Left ventricle myocardium inferior (tissue), 1 donor: Measurements from ENCODE around the gene SCEL. TPM values are rescaled to one million over a fixed set of nuclear protein-coding genes. Genes with fewer than 3 reads are reported as not detected.

Experiments used
- DNase-seq: peaks from one replicate; pipeline ENCODE4 v3.0.0-alpha.2; 2020
- H3K27ac ChIP-seq: fragments of 200-600 bp; replicated peaks from 2 replicates; pipeline ENCODE4 v1.8.0; 2021
- H3K27me3 ChIP-seq: fragments of 200-600 bp; 2 replicates; pipeline ENCODE4 v1.8.0; 2021; ENCODE audit warnings: low read depth
- H3K36me3 ChIP-seq: fragments of 200-600 bp; 2 replicates; pipeline ENCODE4 v1.8.0; 2021
- H3K4me1 ChIP-seq: fragments of 200-600 bp; 2 replicates; pipeline ENCODE4 v1.8.0; 2021
- H3K4me3 ChIP-seq: fragments of 200-600 bp; 2 replicates; pipeline ENCODE4 v1.8.0; 2021; ENCODE audit warnings: mild to moderate bottlenecking, moderate library complexity
- H3K9me3 ChIP-seq: fragments of 200-600 bp; replicated peaks from 2 replicates; pipeline ENCODE4 v1.8.0; 2021
- CTCF ChIP-seq: fragments of 200-600 bp; IDR thresholded peaks from 2 replicates; pipeline ENCODE4 v1.8.0; 2021; ENCODE audit warnings: antibody characterized with exemption, mild to moderate bottlenecking, borderline replicate concordance
- intact Hi-C: fragments of 100-400 bp; cut with micrococcal nuclease; formaldehyde crosslinking; loops from one replicate; pipeline ENCODE4 v1.11.0; 2022
- total RNA-seq: library from RNA; stranded (reverse); fragmentation: NEBNext Ultra II Directional; extraction: Animal tissue kit (Norgen Biotek cat#: 25700); gene quantifications from one replicate; pipeline ENCODE4 v1.2.1, GENCODE V29; 2021
- donor health status: DM: no; HTN: yes; CAD: no; lungs with severe emphysema.

SCEL gene
- total RNA-seq, 1 donor from 2014 or later, result not detected

- no peak for TF ChIP-seq CTCF
- intact Hi-C loops, result no loop called here
- H3K27me3 ChIP-seq, result no peaks in the 10 kb centered on the region
- H3K4me3 ChIP-seq, result no peak overlapping the region
- H3K9me3 ChIP-seq, result peaks cover 3% of the 10 kb centered on the region
- H3K4me1 ChIP-seq, result peaks cover 9% of the 10 kb centered on the region
- no peaks in the 10 kb centered on the region for H3K36me3 ChIP-seq
- no peak for DNase-seq
- no peak overlapping the region for H3K27ac ChIP-seq
Observed at GRCh38 chr13:77691871-77692270, 156.4 kb downstream of the SCEL start.

- intact Hi-C loops, result no loop called here
- Histone ChIP-seq H3K36me3 (no peaks in the 10 kb centered on the region), H3K27me3 (peaks cover 8% of the 10 kb centered on the region), H3K27ac (no peak overlapping the region), H3K4me1 (peaks cover 18% of the 10 kb centered on the region), H3K4me3 (no peak overlapping the region), H3K9me3 (no peaks in the 10 kb centered on the region)
- no peak for TF ChIP-seq CTCF
- DNase-seq, result no peak
Observed at GRCh38 chr13:77692746-77693448, 157.4 kb downstream of the SCEL start.

- intact Hi-C loops, result no loop called here
- no peak for TF ChIP-seq CTCF
Observed at GRCh38 chr13:77693449-77693940, 158.0 kb downstream of the SCEL start.

More at GRCh38 chr13:77693449-77693940, 158.0 kb downstream of the SCEL start:
- H3K27me3 ChIP-seq, result peaks cover 8% of the 10 kb centered on the region
- H3K4me1 ChIP-seq, result peaks cover 23% of the 10 kb centered on the region
- no peak overlapping the region for H3K27ac ChIP-seq
- no peaks in the 10 kb centered on the region for H3K36me3 ChIP-seq
- no peak overlapping the region for H3K4me3 ChIP-seq
- no peak for DNase-seq
- no peaks in the 10 kb centered on the region for H3K9me3 ChIP-seq

Other genes with a start within 250 kb of the SCEL start
- 42.2 TPM for gene MYCBP2, start 208.6 kb upstream of the SCEL start, total RNA-seq
- gene SLAIN1, start 162.0 kb downstream of the SCEL start, total RNA-seq, result 8.0 TPM